Endothelial cell of umbilical vein (primary cell): Measurements from ENCODE around the gene SLC6A7. TPM values are rescaled to one million over a fixed set of nuclear protein-coding genes. Genes with fewer than 3 reads are reported as not detected.

Source experiments
- BruUV-seq: library from RNA; stranded (reverse); fragments of 400-500 nt; replicated peaks from 2 replicates; lab custom pipeline; 2021; lab: Mats Ljungman, UMichigan
- CTCF ChIA-PET: fragments of 300-600, 350-600 bp; sonication (Branson Sonifier 250); formaldehyde crosslinking; loops from one replicate; lab custom pipeline; 2021; ENCODE audit warnings: antibody characterized with exemption, inconsistent platforms; lab: Charles Lee
- POLR2A ChIA-PET: fragments of 300-600, 350-600 bp; sonication (Branson Sonifier 250); formaldehyde crosslinking; loops from one replicate; lab custom pipeline; 2021; ENCODE audit warnings: antibody characterized with exemption, inconsistent platforms; lab: Charles Lee
- DNase-seq: peaks from one replicate; pipeline ENCODE4 v3.0.0-alpha.2; 2011; ENCODE audit warnings: low read depth, low spot score
- FAIRE-seq: peaks from 2 replicates; lab custom pipeline; 2011; peaks lifted over from hg19 to GRCh38; lab: Jason Lieb, UNC
- H2AFZ ChIP-seq: 2 replicates; pipeline ENCODE4 v1.6.0; 2012; ENCODE audit warnings: low read depth, low read length, control low read depth, inconsistent platforms
- H3K27ac ChIP-seq: 2 replicates; pipeline ENCODE4 v1.5.1; 2011; ENCODE audit warnings: low read depth, mild to moderate bottlenecking, control low read depth, low read length, moderate library complexity; ENCODE audit not compliant: insufficient read depth
- H3K27me3 ChIP-seq, 2 experiments: 2 replicates each; pipeline versions ENCODE4 v1.6.0 to v1.6.1; 2011; ENCODE audit warnings: low read length in 2 of 2, mixed read lengths in 1 of 2; ENCODE audit not compliant: control insufficient read depth in 2 of 2, insufficient read depth in 2 of 2
- H3K36me3 ChIP-seq, 2 experiments: 2 replicates in 1 of 2; 3 replicates in 1 of 2; pipeline ENCODE4 v1.5.1; 2011; ENCODE audit warnings: low read length in 2 of 2, mild to moderate bottlenecking in 1 of 2, moderate library complexity in 1 of 2; ENCODE audit not compliant: control insufficient read depth in 2 of 2, insufficient read depth in 2 of 2; ENCODE audit errors: extremely low read depth in 1 of 2
- H3K4me1 ChIP-seq: 3 replicates; pipeline ENCODE4 v1.5.1; 2011; ENCODE audit warnings: mild to moderate bottlenecking, low read length; ENCODE audit not compliant: control insufficient read depth, insufficient read depth; ENCODE audit errors: extremely low read depth
- H3K4me2 ChIP-seq: 2 replicates; pipeline ENCODE4 v1.6.1; 2011; ENCODE audit warnings: low read length, control low read depth, mixed read lengths; ENCODE audit not compliant: insufficient read depth
- H3K4me3 ChIP-seq, 3 experiments: fragments of 200-600 bp in 1 of 3; sonication (generic), shearing (Covaris generic) in 1 of 3; replicated peaks in 1 of 3; 2 replicates each; pipeline ENCODE4 v1.5.1; 2011 to 2016; ENCODE audit warnings: control low read depth in 3 of 3, low read length in 3 of 3, mild to moderate bottlenecking in 2 of 3, inconsistent platforms in 1 of 3, low read depth in 1 of 3, moderate library complexity in 1 of 3; ENCODE audit not compliant: insufficient read depth in 1 of 3
- H3K79me2 ChIP-seq: 2 replicates; pipeline ENCODE4 v1.6.0; 2012; ENCODE audit warnings: low read length, inconsistent platforms; ENCODE audit not compliant: control insufficient read depth, insufficient read depth
- H3K9ac ChIP-seq: replicated peaks from 2 replicates; pipeline ENCODE3; 2011; ENCODE audit warnings: low read length, control low read depth; ENCODE audit not compliant: insufficient read depth; ENCODE audit errors: extremely low read depth
- H3K9me1 ChIP-seq: replicated peaks from 3 replicates; pipeline ENCODE4 v1.6.0; 2011; ENCODE audit warnings: mild to moderate bottlenecking, low read length; ENCODE audit not compliant: control insufficient read depth, insufficient read depth; ENCODE audit errors: extremely low read depth
- H3K9me3 ChIP-seq: replicated peaks from 2 replicates; pipeline ENCODE4 v1.5.1; 2012; ENCODE audit warnings: low read length, inconsistent platforms; ENCODE audit not compliant: control insufficient read depth, insufficient read depth
- H4K20me1 ChIP-seq: replicated peaks from 2 replicates; pipeline ENCODE3; 2011; ENCODE audit warnings: mild to moderate bottlenecking, low read length; ENCODE audit not compliant: control insufficient read depth, insufficient read depth; ENCODE audit errors: extremely low read depth
- CTCF ChIP-seq, 2 donors: IDR thresholded peaks; 1 replicate in 1 of 2; 2 replicates in 1 of 2; pipeline ENCODE4 v1.5.1; 2011; ENCODE audit warnings: low read length in 2 of 2, mild to moderate bottlenecking in 2 of 2, moderate library complexity in 2 of 2, control low read depth in 1 of 2, inconsistent platforms in 1 of 2, low read depth in 1 of 2; ENCODE audit not compliant: insufficient read depth in 1 of 2; ENCODE audit errors: extremely low read depth in 1 of 2
- EZH2 ChIP-seq: IDR thresholded peaks from 2 replicates; pipeline ENCODE4 v1.6.1; 2012; ENCODE audit warnings: borderline replicate concordance, low read depth, mild to moderate bottlenecking, moderate library complexity, low read length, inconsistent platforms; ENCODE audit not compliant: severe bottlenecking
- FOS ChIP-seq: IDR thresholded peaks from 2 replicates; pipeline ENCODE4 v1.6.1; 2011; ENCODE audit warnings: mild to moderate bottlenecking, low read length, moderate library complexity, borderline replicate concordance; ENCODE audit not compliant: insufficient read depth
- GATA2 ChIP-seq: IDR thresholded peaks from 2 replicates; pipeline ENCODE4 v1.7.0; 2011; ENCODE audit warnings: low read depth, mild to moderate bottlenecking, moderate library complexity, mixed read lengths, low read length; ENCODE audit not compliant: insufficient read length, insufficient read depth
- JUN ChIP-seq: IDR thresholded peaks from 2 replicates; pipeline ENCODE4 v1.6.1; 2011; ENCODE audit warnings: borderline replicate concordance, low read depth; ENCODE audit not compliant: insufficient read length, insufficient read depth
- MAX ChIP-seq: IDR thresholded peaks from 2 replicates; pipeline ENCODE4 v1.6.1; 2011; ENCODE audit not compliant: insufficient read depth, insufficient read length
- MYC ChIP-seq: IDR thresholded peaks from one replicate; pipeline ENCODE4 v1.6.1; 2011; ENCODE audit warnings: mild to moderate bottlenecking, low read depth, low read length
- POLR2A ChIP-seq: IDR thresholded peaks from 2 replicates; pipeline ENCODE4 v1.6.1; 2012; ENCODE audit warnings: low read depth, mild to moderate bottlenecking, control low read depth, low read length
- POLR2AphosphoS5 ChIP-seq: IDR thresholded peaks from 2 replicates; pipeline ENCODE4 v1.6.1; 2012; ENCODE audit warnings: low read depth, mild to moderate bottlenecking, control low read depth, low read length, moderate library complexity; ENCODE audit not compliant: insufficient read depth
- dilution Hi-C: fragments of 300-500 bp; cut with MboI; formaldehyde crosslinking; loops from one replicate; pipeline ENCODE4 v1.15.0; 2019; ENCODE audit warnings: low sequenced_read_pairs; ENCODE audit not compliant: extremely low pct_ligation_motif_present
- intact Hi-C: fragments of 100-400 bp; cut with micrococcal nuclease; formaldehyde crosslinking; loops from one replicate; pipeline ENCODE4 v1.10.0; 2022
- polyA plus RNA-seq, 4 experiments: library from polyadenylated mRNA; depleted of rRNA in 3 of 4; stranded (reverse) in 3 of 4; unstranded in 1 of 4; fragments of >200 nt; gene quantifications; 2 replicates each; pipeline versions ENCODE4 v1.2.1 to v1.2.3, GENCODE V29; 2011 to 2012; ENCODE audit warnings: missing spikeins in 1 of 4
- total RNA-seq: library from RNA; stranded (reverse); gene quantifications from 2 replicates; pipeline ENCODE4 v1.2.3, GENCODE V29; 2021

The SLC6A7 gene
- total and polyA plus RNA-seq, 2 donors (not counting 3 experiments of a cell fraction or from before 2014, with no cell fraction given), result not detected

GRCh38 chr5:150146862-150147601 lies 42.8 kb upstream of the SLC6A7 start:
- H3K9ac ChIP-seq, result no peak overlapping the region
- no peaks in the 10 kb centered on the region for H3K36me3 ChIP-seq
- DNase-seq (no peak), FAIRE-seq (no peak)
- H3K4me1 ChIP-seq, result peaks cover 6% of the 10 kb centered on the region
- TF ChIP-seq JUN (no peak), POLR2A (no peak), POLR2AphosphoS5 (no peak), MAX (no peak), FOS (no peak), EZH2 (no peak), GATA2 (no peak), MYC (no peak), CTCF (IDR thresholded peaks at IDR 0.05; ENCODE audit: extremely low read depth in 1 of 2, insufficient read depth in 1 of 2, low read depth in 1 of 2, low read length in 2 of 2) (no peak)
- H3K4me3 ChIP-seq, result no peak overlapping the region
- no TSS peak for BruUV-seq
- ChIA-PET CTCF (interaction anchor here (1.0 kb wide), 1 partner anchor 8 kb away, joined by 3 read pairs; the partner anchor contains the start of gene PDGFRB), POLR2A (no interaction called here)
- no peaks in the 10 kb centered on the region for H3K9me3 ChIP-seq
- intact Hi-C loops (no loop called here), dilution Hi-C loops (no loop called here)
- H4K20me1 ChIP-seq, result no peaks in the 10 kb centered on the region
- H3K27me3 ChIP-seq, result peaks cover 0 to 2% of the 10 kb centered on the region in 2 experiments
- no peak overlapping the region for H3K27ac ChIP-seq
- H3K79me2 ChIP-seq, result no peaks in the 10 kb centered on the region
- no peak overlapping the region for H2AFZ ChIP-seq
- no peak overlapping the region for H3K4me2 ChIP-seq
- H3K9me1 ChIP-seq, result no peaks in the 10 kb centered on the region
